HL-60/S4 (cell line): ENCODE results near the gene TSPAN19.

Experiments used
- in situ Hi-C: fragments of 300-500 bp; cut with MboI; formaldehyde crosslinking; loops from 2 replicates; pipeline ENCODE4 v1.14.3; 2022; ENCODE audit warnings: low sequenced_read_pairs

Gene TSPAN19

DNA sequence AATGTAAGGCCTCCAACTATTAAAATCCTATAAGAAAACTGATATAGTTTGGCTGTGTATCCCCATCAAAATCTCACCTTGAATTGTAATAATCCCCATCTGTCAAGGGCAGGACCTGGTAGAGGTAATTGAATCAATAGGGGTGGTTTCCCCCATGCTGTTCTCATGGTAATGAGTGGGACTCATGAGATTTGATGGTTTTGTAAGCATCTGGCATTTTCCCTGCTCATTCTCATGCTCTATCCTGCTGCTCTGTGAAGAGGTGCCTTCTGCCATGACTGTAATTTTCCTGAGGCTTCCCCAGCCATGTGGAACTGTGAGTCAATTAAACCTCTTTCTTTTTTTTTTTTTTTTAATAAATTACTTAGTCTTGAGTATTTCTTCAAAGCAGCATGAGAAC is 31.9 kb downstream of the TSPAN19 start:
- in situ Hi-C loops = loop anchor here (25.0 kb wide), 1 partner anchor 117 kb away; no protein-coding TSS in a partner anchor

DNA sequence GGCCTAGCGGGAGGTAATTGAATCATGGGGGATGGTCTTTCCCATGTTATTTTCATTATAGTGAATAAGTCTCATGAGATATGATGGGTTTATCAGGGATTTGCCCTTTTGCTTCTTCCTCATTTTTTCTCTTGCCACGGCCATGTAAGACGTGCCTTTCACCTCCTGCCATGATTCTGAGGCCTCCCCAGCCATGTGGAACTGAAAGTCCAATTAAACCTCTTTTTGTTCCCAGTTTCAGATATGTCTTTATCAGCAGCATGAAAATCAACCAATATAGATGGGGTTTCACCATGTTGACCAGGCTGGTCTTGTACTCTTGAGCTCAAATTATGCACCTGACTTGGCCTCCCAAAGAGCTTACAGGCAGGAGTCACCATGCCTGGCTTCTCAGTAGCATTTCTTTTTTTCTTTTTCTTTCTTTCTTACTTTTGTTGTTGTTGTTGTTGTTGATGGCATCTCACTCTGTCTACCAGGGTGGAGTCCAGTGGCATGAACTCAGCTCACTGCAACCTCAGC is 33.2 kb downstream of the TSPAN19 start:
- in situ Hi-C loops = loop anchor here (25.0 kb wide), 1 partner anchor 116 kb away; no protein-coding TSS in a partner anchor

DNA sequence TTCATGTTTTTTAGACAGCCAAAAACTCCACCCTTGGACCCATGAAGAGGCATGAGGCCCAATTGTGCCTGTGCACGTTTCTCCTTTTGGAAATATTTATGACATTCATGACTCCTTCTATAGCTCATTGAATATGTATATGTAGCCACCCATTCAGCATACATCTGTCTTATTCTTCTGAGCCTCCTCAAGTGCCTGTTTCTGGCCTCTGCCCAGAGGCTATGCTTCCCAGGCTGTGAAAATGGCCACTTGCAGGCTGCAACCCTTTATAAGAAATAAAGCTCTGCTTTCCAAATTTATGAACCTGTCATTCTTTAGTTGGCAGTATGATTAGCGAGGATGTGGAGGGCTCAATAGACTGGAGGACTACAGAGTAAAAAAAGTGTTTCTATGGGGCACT is 35.3 kb downstream of the TSPAN19 start:
- in situ Hi-C loops = loop anchor here (25.0 kb wide), 1 partner anchor 113 kb away; no protein-coding TSS in a partner anchor

DNA sequence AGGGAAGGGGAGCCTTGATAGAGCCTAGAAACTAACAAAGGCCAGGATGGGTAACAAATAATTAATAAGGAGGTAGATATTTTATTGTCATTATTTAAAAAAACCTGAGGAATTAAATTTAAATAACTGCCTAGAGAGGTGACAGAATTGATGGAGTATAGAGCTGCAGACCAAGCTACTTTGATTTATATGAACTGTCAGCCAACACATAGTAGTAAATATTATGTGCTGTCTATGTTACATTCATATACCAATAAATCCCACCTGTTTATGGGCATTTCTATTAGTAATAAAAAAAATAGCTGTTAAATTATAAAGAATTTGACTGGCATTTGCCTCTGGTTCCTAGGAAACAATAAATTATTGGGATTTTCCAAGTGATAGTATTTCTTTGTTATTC is 37.7 kb downstream of the TSPAN19 start:
- in situ Hi-C loops = no loop called here

DNA sequence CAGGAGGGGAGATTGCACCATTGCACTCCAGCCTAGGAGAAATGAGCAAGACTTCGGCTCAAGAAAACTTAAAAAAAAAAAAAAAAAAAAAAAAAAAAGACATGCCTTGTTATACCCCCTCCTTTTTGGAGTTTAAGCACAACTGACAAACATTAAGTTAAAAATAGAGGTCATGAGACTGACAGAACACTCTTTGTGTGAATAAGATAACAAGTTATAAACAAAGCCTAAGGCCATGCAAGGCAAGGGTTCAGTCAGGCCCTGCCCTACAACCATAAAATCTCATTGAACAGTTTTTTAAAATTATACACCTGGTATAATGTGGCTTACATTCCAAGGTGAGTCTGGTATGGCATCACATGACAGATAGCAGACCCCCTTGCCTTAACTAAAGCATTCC is 39.3 kb downstream of the TSPAN19 start:
- in situ Hi-C loops = no loop called here

DNA sequence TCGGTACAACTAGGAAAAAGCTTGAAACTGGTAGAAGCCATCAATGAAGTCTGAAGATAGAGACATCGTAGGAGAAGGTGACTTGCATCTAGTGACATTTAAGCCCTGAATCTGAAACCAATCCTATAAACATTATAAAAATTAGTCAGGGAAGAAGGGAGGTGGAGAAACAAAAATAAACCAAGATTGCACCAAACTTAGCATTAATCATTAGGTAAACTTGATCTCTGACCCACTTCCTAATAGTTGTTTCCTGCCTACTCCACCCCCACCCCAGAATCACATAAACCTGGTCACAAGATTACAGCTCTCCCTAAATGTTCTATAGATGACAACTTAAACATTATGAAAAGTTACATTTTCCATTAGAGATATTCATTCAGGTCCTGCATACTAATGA is 40.4 kb downstream of the TSPAN19 start:
- in situ Hi-C loops = no loop called here

DNA sequence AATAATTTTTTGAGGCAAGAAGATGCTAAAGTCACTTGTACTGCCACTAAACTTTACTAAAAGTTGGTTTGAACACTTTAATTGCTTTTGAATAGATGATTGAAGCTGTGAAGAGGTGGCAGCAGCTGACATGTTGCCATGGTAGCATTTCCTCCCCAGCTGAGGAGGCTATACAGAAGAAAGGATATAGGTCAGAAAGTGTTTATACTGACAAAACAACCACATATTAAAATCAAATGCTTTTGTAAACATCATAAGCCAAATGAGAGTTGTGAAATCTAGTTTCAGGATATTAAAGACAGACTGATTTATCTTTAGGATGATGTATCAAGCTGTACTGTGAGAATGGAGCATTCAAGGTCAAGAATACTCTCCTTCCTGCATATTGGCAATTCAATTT is 41.7 kb downstream of the TSPAN19 start:
- in situ Hi-C loops = no loop called here

DNA sequence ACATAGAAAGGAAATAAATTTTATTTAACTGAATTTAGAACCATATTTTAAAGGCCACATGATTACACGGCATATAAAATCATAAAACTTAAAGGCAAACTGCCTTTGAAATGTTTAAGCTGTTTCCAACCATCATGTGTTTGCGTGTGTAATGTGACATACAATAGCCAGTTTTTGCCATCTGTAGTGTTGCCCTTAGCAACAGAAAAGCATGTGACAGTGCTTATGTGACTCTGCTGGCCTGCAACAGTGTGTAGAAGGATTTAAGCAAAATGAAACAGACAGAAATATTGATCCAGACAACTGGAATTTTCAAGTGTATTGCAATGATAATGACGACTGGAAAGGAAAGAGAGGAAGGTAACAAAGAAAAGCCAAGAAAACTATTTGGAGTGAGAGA is 49.5 kb downstream of the TSPAN19 start:
- in situ Hi-C loops = no loop called here

DNA sequence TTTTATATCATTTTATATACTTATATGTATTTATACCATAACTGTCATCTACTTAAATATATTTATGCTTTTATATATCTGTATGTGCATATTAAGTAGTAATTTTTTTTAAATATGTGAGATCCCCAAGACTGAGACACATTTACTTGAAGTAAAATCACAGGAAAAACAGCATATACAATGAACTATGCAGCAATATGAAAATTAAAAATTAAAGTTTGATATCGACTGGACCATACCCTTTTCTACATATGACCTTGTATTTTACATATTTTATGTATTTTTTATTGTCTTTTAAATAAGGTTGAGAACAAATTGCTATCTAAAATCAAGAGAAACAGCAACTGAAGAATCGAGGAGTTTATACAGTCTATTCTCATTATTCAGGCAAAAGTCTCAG is 50.0 kb downstream of the TSPAN19 start:
- in situ Hi-C loops = no loop called here

DNA sequence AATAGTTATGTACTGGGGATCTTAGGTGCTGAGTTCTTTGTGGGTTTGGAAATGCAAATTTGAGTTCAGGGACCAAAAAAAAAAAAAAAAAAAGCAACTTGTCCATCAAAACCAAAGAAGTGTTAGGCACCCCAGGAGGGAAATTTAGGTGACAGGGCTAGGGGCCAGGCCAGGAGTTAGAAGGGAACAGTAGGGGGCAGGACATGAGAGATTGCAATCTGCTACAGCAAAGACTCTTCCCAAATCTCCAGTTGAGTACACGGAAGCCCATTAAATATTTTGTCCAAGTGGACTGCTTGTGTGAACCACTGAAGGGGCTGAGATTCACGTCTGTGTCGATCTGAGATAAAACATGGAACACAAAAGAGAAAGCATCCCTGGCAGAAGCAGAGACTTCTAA is 52.8 kb downstream of the TSPAN19 start:
- in situ Hi-C loops = no loop called here

DNA sequence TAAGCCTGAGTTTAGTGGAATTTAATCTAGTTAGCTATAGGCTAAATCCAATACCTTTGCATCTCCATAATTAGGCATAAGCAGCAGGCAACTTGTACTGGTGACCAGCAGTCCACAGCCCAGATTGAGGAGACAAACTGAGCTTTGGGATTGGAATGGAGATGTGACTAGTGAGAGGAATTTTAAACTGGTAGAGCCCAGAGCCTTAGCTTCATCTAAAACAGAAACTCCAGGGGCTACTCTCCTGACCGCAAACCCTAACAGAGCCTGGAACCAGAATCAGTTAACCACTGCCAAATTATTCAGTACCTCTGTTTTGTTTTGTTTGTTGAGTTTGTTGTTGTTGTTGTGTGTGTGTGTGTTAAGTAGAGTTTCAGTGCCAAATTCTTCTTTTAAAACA is 53.2 kb downstream of the TSPAN19 start:
- in situ Hi-C loops = no loop called here

DNA sequence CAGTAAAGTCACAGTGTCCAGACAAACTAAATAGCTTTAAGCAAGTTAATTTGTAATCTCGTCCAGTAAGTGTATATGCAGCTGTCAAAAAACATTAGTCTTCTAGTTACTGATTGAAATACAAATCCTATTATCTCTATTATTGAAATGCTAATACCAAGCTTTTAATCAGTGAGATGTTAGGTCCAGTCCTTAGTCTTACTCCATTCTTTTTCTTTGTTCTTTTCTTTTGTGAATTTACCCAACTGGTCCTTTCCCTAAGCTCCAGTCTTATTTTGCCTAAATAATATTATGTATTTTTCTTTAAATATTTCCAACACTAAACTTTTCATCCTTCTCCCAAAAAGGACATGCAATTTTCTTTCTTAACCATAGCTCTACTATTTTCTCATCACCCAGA is 57.2 kb downstream of the TSPAN19 start:
- in situ Hi-C loops = no loop called here

DNA sequence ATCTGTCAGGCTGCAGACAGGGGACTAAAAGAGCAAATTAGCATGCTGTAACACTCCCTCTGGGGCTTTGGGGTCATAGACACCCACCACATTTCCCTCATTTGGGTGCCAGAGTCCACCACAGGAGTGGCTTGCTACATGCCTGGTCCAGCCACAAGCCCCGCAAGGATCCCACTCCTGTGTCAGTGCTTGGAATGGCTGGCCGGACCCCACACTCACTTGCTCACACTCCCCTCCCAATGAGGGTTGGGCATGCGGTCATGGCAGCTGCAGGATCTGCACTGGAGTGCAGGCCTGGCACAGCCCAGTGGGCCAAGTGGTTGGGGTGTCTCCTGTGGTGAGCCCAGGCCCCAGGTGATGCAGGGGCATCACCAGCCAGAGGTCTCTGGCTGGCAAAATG is 59.9 kb downstream of the TSPAN19 start:
- in situ Hi-C loops = no loop called here

DNA sequence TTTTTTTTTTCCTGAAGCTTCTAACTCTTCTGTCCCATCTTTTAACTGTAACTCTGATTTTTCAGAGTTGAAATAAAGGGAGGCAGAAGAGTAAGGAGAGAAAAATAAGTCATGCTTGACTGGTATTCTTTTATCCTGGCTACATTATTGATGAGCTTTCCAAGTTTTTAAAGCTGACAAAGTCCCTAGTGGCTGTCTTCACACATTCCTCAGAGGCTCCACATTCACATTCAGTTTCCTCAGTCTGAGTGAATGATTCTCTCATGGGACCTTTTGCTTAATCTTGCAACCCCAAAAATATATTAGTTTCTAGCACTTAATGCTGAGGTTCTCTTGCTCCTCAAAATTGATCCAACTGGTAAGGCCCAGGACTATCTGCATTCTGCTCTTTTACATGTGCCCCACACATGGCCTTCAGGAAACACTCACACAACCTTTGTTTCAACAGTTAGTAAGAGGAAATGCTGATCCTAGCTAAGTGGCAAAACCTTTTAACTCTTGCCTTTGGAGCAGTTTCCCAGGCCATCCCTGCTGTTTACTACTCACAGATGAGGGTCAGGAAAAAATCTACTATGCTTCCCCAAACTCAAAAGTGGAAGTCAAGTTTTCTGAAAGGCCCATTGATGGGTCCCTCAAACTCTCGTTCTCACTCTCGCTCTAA is 61.8 kb downstream of the TSPAN19 start:
- in situ Hi-C loops = no loop called here

DNA sequence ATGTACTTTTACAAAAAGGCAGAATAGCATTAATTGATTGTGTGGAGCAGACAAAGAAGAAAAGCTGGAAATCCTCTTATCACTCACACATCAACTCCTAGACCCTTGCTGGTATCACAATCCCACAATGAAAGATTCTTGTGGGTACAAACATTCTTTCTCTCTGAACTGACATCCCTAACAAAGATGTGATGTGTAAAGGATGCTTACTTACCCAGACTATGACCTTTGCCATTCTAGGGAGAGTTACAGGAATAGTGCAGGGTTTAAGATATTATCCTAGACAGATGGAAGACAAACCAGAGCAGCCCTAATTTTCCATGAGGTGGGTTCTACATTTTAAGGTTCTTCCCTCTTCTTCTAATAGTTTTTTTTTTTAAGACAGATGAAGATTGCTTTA is 63.1 kb downstream of the TSPAN19 start:
- in situ Hi-C loops = no loop called here

DNA sequence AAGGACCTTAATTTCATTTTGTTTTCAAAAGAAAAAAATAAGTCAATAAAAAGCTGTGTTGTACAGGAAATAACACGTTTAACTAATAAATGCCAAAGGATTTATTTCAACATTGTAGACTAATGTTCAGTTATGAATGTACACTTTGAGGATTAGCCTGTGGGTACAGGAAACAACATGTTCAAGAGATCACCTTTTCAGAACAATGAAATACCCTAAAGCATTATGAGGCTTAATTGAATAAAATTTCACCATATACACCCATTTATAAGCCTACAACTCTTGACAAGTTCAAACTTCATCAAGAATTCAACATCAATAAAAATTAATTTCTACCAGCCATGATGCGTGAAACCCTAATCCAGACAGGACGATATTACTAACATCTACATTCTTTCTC is 66.9 kb downstream of the TSPAN19 start:
- in situ Hi-C loops = no loop called here
